H1 (cell line): ENCODE measurements around the gene PYCARD. TPM values are rescaled to one million over a fixed set of nuclear protein-coding genes. Genes with fewer than 3 reads are reported as not detected.

Source experiments
- CHD2 ChIP-seq: IDR thresholded peaks from 2 replicates; pipeline ENCODE4 v1.6.1; 2012; ENCODE audit warnings: low read length, improper control_type of control experiment
- polyA plus RNA-seq, 7 experiments: library from polyadenylated mRNA; depleted of rRNA in 3 of 7; stranded (reverse) in 5 of 7; unstranded in 2 of 7; fragments of >200 nt in 5 of 7; fragments of 200-250 nt in 2 of 7; gene quantifications; 1 replicate in 5 of 7; 2 replicates in 1 of 7; 4 replicates in 1 of 7; pipeline versions ENCODE4 v1.2.1 to v1.2.3, GENCODE V29; 2011 to 2013; ENCODE audit warnings: missing spikeins in 2 of 7, mixed read lengths in 2 of 7
- total RNA-seq: library from RNA; stranded (reverse); fragmentation: NEBNext Ultra II Directional; extraction: Animal tissue kit (Norgen Biotek cat#: 25700); gene quantifications from 2 replicates; pipeline ENCODE4 v1.2.1, GENCODE V29; 2021

Gene PYCARD
- total and polyA plus RNA-seq, 2 of the 8 experiments (the other 6 are each of a cell fraction or from before 2014, with no cell fraction given): 29.9 to 77.9 TPM

DNA sequence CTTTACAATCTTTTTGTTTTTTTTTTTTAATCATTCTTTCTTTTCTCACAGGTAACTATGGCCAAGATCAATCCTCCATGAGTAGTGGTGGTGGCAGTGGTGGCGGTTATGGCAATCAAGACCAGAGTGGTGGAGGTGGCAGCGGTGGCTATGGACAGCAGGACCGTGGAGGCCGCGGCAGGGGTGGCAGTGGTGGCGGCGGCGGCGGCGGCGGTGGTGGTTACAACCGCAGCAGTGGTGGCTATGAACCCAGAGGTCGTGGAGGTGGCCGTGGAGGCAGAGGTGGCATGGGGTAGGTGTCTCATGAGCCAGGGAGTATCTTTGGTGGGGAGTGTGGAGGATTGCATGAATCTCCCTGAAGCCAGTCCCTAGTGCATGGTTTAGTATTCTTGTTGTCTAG, 17.7 kb downstream of the PYCARD start (continued):
- TF ChIP-seq CHD2: no peak
